Activated naive CD4-positive, alpha-beta T cell treated with anti-CD3 and anti-CD28 coated beads, Interleukin-2, amount 50 U/mL, for 16 hours (primary cell): ENCODE results near the gene AHDC1.

Experiments
- DNase-seq: peaks from one replicate; pipeline ENCODE4 v3.0.0-alpha.2; 2020

Gene AHDC1

DNA sequence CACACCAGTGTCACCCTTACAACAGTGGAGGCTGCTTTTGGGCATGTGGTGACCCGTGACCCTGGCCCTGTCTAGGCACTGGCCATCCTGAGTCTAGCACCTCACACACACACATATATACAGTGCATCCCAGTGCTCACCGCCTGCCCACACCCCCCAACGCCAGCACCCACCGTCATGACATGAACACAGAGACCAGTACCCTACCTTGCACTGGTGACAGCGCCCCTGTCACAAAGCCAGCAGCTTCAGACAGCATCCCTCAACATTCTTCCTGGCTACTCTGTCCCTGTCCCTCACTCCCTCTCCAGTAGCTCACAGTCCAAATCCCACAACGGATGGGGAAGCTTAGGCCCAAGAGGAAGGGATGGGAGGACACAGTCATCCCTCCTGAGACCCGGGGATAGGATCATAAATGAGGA lies 27.1 kb downstream of the AHDC1 start:
- no peak for DNase-seq

DNA sequence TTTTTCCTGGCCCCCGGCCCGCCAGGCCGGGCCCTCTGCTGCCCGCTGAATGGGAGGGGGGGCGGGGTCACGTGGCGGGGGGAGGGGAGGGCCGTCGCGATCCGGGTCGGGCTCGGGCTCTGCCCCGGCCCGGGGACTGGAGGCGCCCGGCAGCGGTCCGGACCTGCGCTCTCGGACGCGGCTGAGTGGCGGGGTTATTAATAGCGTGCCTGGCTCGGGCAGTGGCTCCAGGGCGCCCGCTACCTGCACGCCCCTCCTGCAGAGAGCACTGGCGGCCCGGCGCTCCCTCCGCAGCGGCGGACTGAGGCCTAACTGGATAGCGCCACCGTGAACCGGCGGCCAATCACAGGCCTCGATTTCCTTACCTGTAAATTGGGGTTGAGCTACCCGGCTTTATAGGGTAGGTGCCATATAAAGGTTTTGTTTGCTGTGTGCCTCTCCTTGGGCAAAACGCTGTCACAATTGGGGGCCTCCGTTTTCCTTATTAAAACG lies 28.1 kb downstream of the AHDC1 start:
- DNase-seq = no peak

DNA sequence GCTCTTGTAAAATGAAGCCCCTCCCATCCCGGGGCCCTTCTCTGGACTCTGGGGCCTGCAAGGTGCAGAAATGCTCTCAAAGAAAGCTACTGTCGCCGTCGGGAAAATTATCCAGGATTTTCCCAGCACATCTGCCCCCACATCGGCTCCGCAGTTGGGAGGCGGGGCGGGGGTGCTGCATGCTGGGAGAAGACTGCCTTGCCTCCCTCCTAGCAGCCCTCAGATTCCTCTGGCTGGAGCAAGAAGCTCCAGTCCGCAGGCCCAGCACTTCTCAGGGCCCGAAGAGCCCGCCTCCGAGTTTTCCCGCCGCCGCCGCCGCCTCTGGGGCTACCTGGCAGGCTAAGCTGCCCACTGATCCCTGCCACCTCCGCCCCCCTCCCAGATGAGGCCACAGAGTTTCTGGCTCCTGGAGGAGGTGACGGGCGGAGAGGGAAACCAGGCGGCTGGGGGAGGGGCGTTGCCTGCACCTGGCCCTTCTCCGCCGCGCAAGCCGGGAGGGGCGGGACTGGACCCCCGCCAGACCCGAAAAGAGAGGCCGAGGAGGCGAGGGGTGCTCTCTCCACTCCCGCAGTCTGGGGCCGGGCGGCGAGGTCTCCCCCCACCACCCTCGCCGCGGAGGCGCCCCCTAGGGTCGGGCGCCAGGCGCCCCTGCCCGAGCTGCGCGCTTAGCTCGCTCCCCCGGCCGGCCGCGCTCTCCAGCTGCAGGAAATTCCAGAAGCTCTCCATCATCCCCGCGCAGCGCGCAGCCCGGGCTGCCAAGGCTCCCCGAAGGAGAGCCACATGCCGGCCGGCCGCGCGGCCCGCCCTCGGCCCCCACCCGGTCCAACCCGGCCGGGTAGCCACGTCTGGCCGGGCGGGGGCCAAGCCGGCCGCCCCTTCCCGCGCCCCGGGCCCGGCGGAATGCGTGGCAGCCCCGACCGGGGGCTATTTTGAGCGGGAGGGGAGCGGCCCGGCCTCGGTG lies 28.8 kb downstream of the AHDC1 start:
- DNase-seq = no peak

DNA sequence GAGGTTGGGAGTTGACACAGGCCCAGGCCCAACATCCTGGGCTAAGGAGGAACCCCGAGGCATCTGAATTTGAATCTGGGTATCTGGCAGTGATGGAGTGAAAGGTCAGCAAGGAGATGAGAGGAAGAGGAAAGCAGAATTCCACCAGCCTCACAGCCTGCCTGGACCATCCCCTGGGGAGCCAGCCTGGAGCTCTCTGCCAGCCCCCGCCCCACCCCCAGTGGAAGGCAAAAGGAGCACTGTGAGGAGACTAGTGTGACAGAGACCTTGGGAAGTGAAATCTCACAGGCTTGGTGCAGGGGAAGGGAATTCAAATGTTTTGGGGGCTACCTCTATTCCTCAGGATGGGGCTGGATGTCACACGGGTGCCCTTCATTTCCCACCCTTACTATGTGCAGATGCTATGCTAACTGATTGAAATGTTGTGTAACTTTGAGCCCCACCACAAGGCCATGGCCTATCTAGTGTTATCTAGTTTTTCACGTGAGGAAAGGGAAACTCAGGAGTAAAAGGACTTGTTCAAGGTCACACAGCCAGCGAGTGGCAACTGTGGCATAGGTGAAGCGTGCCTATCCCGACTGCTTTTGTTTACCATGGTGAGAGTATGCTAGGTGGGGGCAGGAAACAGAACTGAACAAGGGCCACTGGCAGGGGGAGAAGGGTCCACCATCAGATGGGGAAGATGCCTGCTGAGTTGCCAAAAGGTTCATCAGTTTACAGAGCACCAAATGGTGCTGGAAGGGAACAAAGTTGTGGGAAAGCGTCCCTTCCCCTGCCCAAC lies 29.8 kb downstream of the AHDC1 start:
- no peak for DNase-seq

DNA sequence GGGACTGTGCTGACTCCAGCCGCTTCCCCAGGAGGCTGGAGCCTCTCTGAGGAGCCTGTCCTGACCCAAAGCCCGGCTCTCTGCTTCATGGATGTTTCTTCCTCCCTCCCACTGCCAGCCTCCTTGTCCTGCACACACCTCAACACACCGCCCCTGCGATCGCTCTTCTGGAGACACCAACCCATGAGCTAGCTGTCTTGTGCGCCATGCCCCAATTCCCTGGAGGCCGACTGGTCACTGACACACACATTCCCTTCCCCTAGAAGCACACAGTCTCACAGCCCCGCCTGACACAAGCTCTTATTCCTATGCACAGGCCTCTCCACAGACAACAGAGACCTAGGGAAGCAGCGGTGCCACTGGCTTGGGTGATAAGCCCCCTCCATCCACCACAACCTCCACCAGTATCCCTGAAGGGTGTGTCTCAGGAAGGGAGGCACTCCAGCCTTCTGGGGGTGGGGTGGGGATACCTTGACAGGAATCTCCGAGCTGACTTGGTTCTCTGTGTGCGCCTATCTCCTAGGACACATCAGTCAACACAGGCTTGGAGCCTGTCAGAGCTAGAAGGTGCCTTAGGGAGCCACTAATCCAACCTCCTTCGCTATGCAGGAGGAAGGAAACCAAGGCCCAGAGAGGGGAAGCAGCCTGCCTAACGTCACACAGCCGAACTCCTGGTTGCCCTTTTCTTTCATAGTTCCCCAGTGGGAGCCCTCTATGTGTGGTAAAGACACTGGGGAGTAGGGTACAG lies 31.1 kb downstream of the AHDC1 start:
- no peak for DNase-seq

DNA sequence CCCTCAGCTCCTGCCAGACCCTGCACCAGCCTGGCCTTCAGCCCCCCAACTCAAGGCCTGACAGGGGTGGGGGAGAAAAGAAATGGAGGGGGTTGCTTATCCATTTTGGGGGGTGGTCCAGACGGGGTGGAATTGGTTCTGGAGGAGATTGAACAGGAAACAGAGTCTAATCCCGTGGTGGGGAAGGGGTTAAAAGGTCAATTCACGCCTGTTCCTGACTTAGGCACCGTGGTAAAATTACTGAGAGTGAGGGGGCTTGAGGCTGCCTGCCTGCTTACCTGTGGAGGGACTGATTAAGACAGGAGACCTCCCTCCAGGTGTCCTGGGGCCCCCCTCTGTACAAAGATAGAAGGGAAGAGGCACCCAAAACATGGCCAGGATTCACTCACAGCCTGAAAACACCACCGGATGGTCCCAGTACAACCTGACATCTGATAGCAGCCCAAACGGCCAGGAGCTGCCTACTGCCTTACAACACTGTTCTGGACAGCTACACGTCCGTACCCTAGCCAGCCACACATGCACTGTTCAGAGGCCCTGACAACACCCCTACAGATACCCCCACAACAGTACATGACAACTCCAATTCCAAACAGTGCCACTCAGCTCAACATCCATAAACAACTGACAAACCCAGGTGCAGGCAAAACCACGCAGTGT lies 31.8 kb downstream of the AHDC1 start:
- DNase-seq = no peak

DNA sequence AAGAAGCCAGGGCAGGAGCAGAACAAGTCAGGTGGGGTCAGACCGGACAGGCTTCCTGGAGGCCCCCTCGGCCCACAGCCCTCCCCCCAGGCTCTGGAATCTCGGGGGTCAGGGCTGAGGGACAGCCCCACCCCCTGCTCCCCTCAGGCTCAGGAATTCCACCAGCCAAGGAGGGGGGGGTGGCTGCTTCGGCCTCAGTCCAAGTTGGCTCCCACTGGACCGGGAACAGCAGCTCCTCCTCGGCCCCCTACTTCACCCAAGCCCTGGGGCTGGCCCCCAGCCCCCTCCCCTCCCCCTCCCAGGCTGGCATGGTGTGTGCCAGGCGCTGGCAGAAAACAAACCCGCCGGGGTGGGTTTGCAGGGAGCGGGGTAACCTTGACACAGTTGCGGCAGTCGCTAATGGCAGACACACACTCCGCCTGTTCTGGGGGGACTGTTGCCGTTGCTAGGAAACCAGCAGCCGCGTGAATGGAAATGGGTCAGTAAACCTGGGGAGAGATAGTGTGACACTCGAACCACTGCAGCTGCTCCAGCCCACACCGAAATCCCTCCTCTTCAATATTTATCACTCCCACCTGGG lies 32.4 kb downstream of the AHDC1 start:
- no peak for DNase-seq

DNA sequence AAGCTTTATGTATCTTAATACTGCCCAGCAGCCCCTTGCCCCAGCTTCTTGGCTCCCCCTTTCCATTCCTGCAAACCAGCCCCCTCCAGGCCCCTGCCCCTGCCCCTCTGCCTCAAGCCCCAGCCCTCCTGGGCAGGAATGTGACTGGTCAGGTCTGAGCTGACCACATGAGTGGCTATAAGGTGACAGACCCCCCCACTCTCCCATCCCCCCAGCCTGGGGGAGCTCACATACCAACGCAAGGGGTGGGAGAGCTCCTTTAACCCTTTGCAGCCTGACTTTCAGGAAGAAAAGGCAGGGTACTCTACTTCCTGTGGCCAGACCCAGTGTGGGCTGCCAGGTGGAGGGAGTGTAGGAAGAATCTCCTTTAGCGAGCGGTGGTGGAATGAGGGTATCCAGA lies 33.2 kb downstream of the AHDC1 start:
- no peak for DNase-seq

DNA sequence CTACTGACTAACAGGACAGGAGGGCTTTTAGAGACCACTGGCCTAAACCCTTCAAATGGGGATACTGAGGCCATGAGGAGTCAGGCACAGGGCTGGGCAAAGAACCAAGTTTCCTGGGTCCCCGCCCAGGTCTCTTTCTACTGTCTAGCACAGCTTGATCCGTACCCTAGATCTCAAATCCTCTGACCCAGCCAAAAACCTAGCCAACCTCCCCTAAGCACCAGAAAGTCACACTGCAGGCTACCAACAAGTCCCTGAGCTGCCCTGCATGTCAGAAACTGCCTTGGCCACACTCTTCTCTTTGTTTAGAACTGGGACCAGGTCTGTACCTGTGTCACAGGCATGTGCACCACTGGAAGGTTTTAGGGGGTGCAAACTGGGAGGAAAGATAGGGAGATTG lies 33.6 kb downstream of the AHDC1 start:
- DNase-seq = no peak

DNA sequence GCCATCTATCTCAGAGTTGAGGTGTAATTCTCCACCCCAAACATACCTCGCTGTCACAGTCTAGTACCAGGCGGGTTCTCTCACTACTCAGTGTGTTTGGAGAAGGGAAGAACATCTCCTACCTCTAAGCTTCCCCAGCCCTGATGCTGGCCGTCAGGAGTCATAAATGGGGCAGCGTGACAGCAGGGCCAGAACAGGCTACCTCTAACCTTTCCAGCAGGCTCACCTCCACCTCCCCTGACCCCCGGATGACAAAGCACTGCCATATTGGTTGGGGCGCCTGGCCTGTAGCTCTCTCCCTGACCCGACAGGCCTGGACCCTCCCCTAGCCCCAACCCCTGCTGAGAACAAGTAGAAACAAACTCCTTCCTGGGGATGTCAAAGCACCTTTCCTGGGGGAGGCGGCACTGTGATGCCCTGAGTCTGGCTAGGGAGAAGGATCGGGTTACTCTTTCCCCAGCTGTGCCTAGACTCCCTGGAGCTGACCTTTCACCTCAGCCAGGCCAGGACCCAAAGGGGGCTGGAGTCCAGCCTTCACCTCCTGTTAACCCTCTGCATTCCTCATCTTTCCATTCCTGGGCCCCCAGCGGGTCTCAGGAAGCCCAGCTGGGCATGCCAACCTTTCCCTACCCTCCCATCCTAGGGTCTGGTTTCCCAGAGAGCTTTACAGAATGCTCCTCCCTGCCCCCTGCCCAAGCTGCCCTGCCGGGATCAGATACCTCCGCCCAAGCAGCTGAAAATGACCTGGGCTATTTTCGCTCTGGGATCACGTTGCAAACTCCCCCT lies 34.2 kb downstream of the AHDC1 start:
- no peak for DNase-seq

DNA sequence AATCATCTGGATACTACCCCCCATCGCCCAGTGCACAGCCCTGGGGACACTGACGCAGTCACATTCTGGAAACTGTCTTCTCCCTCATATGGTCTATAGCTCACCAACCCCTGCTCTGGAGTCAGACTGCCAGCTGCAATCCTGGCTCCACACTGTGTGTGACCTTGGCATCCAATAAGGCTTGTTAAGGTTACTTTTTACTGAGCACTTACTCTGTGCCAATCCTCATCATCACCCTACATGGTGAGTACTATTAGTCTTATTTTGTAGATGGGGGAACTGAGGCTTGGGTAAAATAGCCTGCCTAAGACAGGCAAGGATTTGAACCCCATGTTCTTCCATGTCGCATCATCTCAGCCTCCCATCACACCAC lies 34.9 kb downstream of the AHDC1 start:
- DNase-seq = no peak

DNA sequence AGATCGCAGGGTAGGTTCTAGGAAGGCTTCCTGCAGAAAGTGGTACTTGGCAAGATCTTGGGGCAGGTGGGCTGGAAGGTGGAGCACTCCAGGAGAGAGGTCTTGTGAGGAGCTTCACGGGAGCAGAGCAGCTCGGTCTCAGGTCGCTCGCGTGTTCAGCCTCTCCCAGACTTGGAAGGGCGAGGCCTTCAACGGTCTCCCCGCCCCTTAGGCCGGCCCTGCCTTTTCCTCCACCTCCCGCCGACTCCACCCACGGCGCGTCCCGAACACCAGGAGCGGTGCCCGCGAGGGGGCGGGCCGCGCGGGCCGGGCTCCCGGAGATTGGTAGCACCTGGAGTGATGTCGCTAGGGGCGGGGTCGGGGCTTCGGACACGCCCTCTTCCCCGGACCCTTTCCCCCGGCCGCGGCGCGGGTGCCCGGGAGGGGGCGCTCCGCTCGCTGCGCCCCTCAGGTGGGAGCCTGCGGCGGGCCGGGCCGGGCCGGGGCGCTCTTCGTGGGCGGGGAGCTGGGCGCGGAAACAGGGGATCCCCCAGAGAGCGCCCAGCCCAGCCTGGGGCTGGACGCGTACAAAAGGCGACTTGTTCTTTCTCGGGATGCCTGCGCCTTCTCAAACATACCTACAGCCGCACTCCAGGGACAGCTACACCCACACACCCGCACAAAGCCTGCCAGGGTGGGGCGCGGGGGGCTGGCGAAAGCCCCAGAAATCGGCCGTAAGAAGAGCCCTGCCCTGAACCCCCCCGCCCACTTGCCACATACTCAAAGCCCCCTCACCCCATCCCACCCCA lies 35.5 kb downstream of the AHDC1 start:
- DNase-seq = peak; percentile 86

DNA sequence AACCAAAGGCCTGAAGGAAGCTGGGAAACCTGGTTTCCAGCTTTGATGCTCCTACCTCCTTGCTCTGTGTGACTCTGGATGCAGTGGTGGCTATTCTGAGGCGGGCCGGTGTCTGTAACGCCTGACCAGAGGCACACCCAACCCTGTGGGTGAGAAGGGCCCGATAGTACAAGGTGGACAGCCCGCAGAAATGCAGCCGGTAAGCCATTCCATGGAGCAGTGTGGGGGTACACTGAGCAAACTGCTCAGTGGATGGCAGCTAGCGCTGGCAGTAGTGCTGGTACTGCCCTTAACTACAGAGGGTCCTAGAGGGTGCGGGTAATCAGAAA lies 36.0 kb downstream of the AHDC1 start:
- DNase-seq = no peak

DNA sequence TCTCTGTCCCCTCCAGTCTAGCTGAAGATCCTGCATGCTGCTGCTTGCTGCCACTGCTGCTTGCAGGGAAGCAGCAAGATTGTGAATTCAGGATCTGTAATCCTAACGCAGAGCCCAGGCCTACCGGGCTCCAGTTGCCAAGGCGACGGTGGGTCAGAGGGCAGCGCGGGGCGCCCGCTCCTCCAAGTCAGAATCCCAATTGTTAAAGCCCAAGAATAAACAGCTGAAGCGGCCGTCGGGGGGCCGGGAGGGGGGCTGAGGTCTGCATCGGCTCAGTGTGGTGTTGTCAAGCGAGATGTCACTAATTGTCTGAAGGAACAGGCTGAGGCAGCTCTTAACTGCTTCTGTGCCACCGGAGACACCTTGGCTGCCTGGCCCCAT lies 36.8 kb downstream of the AHDC1 start:
- DNase-seq = no peak

DNA sequence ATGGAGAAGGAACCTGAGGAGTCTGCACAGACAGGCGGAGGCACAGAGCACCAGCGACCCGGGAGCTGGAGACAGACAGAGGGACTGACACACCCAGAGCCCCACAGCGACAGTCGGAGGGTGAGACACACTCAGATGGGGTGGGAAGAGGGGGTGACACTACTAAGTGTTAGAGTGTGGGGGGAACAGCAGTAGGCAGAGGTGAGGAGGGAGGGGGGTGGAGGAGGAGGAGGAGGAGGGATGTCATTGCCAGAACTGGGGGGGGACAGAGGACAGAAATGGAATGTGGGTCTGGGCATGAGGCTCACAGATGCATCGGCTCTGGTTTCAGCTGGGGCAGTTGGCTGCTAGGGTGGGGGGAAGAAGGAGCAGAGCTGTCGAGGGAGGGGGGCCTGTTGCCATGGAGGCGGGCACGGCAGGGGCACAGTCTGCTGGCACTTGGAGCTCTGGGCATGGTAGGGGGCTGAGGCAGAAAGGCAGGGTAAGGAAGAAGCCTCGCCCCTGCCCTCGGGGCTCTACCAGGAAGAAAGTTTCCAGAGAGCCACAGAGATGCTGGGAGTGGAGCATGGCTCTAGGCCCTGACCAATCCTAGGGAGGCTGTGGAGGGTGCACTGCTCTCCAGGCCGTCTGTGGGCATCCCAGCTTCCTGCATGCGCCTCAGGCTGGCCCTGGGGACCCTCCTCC lies 37.3 kb downstream of the AHDC1 start:
- DNase-seq = no peak

DNA sequence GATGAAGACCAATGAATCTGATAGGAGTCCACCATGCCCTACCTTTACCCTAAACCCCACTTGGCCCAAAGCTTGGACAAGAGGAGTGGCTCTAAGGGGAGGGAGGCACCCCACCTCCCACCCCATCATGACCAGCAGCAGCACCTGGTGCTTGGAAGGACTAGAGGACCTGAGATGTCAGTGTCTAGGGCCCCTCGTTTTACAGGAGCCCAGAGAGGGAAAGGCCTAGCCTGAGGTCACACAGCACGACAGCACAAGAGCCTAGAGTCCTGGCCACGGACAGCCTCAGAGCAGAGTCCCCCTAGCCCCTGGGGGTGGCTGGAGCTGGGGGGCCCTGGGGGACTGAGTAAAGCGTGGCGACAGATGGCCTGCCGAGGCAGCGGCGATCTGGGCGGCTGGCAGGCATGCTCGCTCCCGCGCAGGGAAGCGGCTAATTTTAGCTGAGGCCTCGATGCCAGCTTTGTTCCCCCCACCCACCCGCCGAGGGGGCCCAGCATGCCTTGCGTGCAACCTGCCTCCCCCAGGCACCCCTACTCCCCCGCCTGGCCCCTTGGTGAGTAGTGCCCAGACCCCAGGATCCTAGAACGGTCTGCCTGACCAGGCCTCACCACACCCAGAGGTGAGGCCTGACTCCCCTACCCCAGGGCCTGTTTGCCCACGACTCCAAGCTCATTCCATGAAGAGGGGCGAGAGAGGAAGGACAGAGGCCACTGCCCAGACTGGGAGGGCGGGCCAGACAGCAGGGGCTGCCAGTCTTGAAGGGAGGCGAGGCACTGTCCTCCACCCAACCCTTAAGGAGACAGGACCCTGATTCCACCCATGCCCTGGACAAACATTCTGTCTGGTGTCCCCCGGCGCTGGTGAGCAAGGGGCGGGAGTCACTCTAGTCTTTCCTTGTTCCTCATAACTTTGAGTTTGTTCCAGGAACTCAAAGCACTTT lies 39.0 kb downstream of the AHDC1 start:
- no peak for DNase-seq

DNA sequence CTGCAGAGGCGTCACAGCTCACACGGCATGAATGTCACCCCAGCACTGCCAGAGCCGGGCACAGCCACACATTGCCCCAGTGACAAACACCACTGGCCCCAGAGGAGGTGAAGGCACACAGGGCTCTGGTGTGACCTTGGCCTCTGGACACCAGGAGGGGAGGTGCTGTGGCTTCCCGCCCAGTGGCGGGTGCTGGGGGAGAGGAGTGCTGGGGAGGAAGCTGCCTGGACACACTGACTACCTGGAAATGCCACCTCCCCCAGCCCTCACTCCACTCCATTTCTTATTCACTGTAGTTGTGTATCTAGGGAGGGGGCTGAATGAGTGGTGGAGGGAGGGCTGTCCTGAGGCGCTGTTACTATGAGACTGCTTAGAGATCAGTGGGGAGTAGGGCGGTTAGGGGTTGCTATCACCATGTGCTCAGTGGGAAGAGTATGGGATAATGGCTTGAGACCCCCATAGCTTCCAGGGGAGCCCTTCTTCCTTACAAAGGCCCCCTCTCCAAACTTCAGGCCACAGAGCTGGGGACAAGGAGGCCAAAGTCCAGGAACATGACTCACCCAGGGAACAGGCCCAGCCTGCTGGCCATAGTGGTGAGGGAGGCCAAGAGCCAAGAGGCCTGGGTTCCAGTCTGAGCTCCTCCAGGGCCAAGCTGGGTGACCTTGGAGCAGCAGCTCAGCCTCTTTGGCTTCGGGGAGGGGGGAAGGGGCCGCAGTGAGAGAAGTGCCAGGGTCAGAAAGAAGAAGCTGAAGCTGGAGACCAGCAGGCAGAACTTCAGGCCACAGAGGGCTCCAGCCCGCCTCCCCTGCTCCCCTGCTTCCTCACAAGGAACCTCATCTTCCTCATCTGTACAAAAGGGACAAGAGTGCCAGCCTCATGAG lies 40.1 kb downstream of the AHDC1 start:
- no peak for DNase-seq

DNA sequence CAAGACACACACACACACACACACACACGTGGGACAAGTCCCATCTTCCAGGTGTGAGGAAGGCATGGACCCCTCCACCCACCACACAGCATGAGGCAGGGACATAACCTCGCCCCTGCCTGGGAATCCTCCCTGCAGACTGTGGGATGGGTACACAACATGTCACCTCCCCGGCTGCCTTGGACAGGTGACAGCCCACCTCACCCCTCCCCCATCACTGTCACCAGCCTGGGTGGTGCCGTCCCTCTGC lies 40.7 kb downstream of the AHDC1 start:
- no peak for DNase-seq
